ENCODE data around the gene NOL11. TPM values are rescaled to one million over a fixed set of nuclear protein-coding genes. Genes with fewer than 3 reads are reported as not detected.
"Not testable (repeated sequence)": the region's sequence is repeated elsewhere in the genome, so short reads cannot be mapped to it uniquely, and the experiment has no call there.

NOL11 gene
- total RNA-seq, 8 experiments from 2014 or later: 29.4 to 59.8 (median 37.7) TPM

DNA sequence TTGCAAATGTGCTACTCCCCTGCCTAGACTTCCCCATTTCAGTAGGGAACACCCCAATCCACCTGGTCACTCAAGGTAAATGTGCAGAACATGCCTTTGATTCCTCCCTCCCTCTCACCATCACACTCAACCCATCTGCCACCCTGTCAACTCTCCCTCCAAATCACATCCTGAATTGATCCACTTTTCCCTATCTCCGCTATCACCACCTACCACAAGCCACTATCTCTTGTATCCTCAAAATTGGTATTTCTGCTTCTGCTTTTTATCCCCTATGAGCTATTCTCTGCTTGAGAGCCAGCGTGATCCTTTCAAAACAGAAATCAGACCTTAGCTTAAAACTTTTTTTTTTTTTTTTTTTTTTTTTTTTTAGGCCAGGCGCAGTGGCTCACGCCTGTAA lies 5.4 kb upstream of the NOL11 start:
- in situ Hi-C loops (cut with MboI; ENCODE audit: low pct_unique_long_range_greater_than_20kb in 2 of 9, low sequenced_read_pairs in 9 of 9, unreplicated experiment in 9 of 9): loop anchor here in 1 of 9 experiments (10.0 kb wide), 1 partner anchor 338 kb away; the partner anchor contains the start of gene PITPNC1
- H3K4me1 ChIP-seq (replicated peaks in 1 of 2): peaks cover 11% of the 10 kb centered on the region in 2 donors
- H3K27ac ChIP-seq: no peak overlapping the region
- ATAC-seq (replicated peaks in 6 of 8): no peak
- H3K4me3 ChIP-seq: no peak overlapping the region
- WGBS, 10 experiments: 66 to 100% (median 96%) methylated on average over 1 to 4 of the region's 4 CpGs; no CpG with 5 or more reads in 1 of the 10 experiments

DNA sequence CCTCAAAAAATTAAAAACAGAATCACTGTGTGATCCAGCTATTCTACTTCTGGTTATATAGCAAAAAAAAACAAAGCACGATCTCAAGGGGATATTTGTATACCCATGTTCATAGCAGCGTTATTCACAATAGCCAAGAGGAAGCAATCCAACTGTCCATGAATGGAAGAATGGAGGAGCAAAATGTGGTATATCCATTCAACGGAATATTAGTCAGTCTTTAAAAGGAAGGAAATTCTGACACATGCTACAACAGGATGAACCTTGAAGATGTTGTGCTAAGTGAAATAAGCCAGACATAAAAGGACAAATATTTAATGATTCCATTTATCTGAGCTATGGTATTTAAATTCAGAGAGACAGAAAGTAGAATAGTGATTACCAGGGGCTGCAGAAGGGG lies 4.6 kb upstream of the NOL11 start:
- no peak overlapping the region for H3K4me3 ChIP-seq
- peaks cover 11% of the 10 kb centered on the region in 2 donors for H3K4me1 ChIP-seq (replicated peaks in 1 of 2)
- in situ Hi-C loops (cut with MboI; ENCODE audit: low pct_unique_long_range_greater_than_20kb in 2 of 9, low sequenced_read_pairs in 9 of 9, unreplicated experiment in 9 of 9): loop anchor here in 1 of 9 experiments (10.0 kb wide), 1 partner anchor 338 kb away; the partner anchor contains the start of gene PITPNC1
- no peak for ATAC-seq (replicated peaks in 6 of 8)
- 62 to 100% (median 97%) methylated on average over 1 to 3 of the region's 3 CpGs for WGBS, 10 experiments
- H3K27ac ChIP-seq: no peak overlapping the region

DNA sequence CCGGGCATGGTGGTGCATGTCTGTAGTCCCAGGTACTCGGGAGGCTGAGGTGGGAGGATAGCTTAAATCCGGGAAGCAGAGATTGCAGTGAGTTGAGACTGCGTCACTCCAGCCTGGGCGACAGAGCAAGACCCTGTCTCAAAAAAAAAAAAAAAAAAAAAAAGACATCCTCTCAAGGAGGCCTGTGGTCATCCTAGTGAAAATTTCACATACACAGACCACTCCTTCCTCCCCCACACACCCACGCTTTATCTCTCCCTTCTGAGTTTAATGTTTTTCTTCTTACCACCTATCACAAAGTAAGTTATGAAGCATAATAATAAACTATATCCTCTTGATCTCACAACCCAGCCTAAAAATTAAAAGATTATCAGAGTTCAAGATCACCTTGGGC lies 1.3 kb upstream of the NOL11 start:
- H3K27ac ChIP-seq: no peak overlapping the region
- no peak overlapping the region for H3K4me3 ChIP-seq
- in situ Hi-C loops (cut with MboI; ENCODE audit: low pct_unique_long_range_greater_than_20kb in 2 of 9, low sequenced_read_pairs in 9 of 9, unreplicated experiment in 9 of 9): loop anchor here in 1 of 9 experiments (10.0 kb wide), 1 partner anchor 342 kb away; the partner anchor contains the start of gene PITPNC1
- no peak for ATAC-seq (replicated peaks in 6 of 8)
- 87 to 100% (median 95%) methylated on average over 1 to 4 of the region's 6 CpGs; no CpG with 5 or more reads in 3 of the 10 experiments for WGBS, 10 experiments
- peaks cover 17 to 20% of the 10 kb centered on the region in 2 donors for H3K4me1 ChIP-seq (replicated peaks in 1 of 2)

DNA sequence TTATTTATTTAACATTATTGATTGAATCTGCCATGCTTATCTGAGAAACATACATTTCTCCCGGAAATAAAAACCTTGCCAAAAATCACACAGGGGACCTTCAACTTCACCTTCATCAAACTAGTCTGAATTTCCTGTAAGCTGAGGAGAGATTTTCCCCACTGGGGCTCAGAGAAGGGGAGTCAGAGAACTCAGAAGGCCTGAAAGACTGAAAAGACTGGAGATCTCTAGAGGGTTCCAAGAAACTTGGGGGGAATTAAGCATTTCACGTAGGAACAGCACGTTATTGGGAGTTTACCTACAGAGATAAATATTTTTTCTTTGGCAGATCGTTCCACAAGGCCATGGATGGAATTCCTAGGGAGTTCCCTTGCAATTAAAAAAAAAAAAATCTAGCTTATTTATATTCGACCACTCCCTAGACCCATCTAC lies 528 bp upstream of the NOL11 start:
- 0 to 13% (median 4%) methylated on average over 1 to 5 of the region's 5 CpGs; no CpG with 5 or more reads in 2 of the 10 experiments for WGBS, 10 experiments
- Histone ChIP-seq H3K27ac (peak overlapping the region; percentile 43 to 71), H3K4me1 (replicated peaks in 1 of 2) (peaks cover 17 to 20% of the 10 kb centered on the region in 2 donors), H3K4me3 (peak overlapping the region; percentile 66 to 99 (median 76))
- in situ Hi-C loops (cut with MboI; ENCODE audit: low pct_unique_long_range_greater_than_20kb in 2 of 9, low sequenced_read_pairs in 9 of 9, unreplicated experiment in 9 of 9): loop anchor here in 1 of 9 experiments (10.0 kb wide), 1 partner anchor 342 kb away; the partner anchor contains the start of gene PITPNC1
- ATAC-seq (replicated peaks in 6 of 8): peak in 4 of 8 experiments; percentile 0 to 1 (median 0)

DNA sequence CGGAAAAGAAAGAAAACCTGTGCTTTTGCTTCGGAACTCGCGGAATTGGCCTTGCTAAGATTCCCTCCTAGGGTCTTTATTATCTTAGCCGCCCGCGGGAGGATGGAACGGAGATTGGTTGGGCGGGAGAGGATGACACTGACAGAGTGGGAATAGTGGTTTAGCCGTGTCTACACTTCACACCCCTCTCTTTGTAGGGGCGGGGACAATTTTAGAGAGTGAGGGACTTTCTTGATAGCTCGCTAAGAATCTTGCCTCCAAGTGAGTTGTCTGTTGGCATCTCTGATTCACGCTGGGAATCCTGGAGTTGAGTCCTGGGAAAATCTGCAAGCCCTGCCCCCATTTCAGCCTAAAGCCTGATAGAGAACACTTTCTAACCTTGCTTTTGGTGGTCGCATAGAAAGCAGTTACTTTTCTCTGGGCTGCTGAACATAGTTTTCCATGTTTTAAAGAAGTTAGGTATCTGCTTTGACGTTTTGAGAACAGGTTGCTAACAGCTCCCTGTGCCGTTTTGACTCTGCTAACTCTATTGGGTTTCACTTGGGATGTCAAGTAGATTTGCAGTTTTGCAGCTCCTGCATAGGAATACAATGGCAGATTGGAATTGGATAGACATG lies 697 bp downstream of the NOL11 start:
- in situ Hi-C loops (cut with MboI; ENCODE audit: low pct_unique_long_range_greater_than_20kb in 2 of 9, low sequenced_read_pairs in 9 of 9, unreplicated experiment in 9 of 9): loop anchor here in 1 of 9 experiments (10.0 kb wide), 1 partner anchor 344 kb away; the partner anchor contains the start of gene PITPNC1
- Histone ChIP-seq H3K4me1 (replicated peaks in 1 of 2) (peaks cover 17 to 20% of the 10 kb centered on the region in 2 donors), H3K27ac (peak overlapping the region; percentile 88 to 94), H3K4me3 (peak overlapping the region; percentile 66 to 99 (median 76))
- ATAC-seq (replicated peaks in 6 of 8): peak in 6 of 8 experiments; percentile 0 to 22 (median 4)
- WGBS, 10 experiments: 0 to 19% (median 0%) methylated on average over 1 to 11 of the region's 16 CpGs; no CpG with 5 or more reads in 2 of the 10 experiments

DNA sequence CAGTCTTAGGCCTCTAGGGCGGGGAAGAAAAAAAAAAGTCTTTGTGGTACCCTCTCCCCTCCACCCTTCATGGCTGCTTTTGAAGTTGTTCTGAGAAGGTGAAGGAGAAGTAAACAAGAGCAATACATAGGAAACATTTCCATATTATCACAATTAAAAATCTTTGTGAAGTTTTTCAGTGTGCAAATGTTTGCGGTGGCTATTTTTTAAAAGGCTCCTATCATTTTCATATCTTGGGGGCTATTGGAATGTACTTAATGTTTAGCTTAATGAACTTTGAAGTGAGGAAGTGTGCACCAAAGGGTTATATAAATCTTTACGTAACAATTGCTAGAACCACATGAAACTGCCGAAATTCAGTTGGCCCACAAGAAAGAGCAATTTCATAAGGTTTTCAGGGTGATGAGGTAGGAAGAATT lies 7.6 kb downstream of the NOL11 start:
- H3K4me3 ChIP-seq: no peak overlapping the region
- no peak overlapping the region for H3K27ac ChIP-seq
- no peaks in the 10 kb centered on the region for H3K4me1 ChIP-seq (replicated peaks in 1 of 2)
- in situ Hi-C loops (cut with MboI; ENCODE audit: low pct_unique_long_range_greater_than_20kb in 2 of 9, low sequenced_read_pairs in 9 of 9, unreplicated experiment in 9 of 9): loop anchor here in 1 of 9 experiments (10.0 kb wide), 1 partner anchor 59 kb away; no protein-coding TSS in a partner anchor
- ATAC-seq (replicated peaks in 6 of 8): no peak
- 80 to 100% (median 95%) methylated on average over 2 to 4 of the region's 4 CpGs; no CpG with 5 or more reads in 1 of the 10 experiments for WGBS, 10 experiments

DNA sequence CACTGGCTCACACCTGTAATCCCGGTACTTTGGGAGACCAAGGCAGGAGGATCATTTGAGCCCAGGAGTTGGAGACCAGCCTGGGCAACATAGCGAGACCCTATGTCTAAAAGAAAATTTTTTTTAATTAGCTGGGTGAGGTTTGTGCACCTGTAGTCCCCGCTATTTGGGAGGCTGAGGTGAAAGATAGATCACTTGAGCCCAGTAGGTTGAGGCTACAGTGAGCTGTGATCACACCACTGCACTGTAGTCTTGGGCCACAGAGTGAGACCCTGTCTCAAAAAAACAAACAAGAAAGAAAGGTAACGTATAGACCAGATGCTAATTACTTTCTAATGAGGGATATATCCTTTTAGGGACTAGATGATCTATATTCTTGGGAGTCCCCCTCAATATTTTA lies 8.1 kb downstream of the NOL11 start:
- no peak for ATAC-seq (replicated peaks in 6 of 8)
- Histone ChIP-seq H3K27ac (no peak overlapping the region), H3K4me1 (replicated peaks in 1 of 2) (no peaks in the 10 kb centered on the region), H3K4me3 (no peak overlapping the region)
- 92 to 100% (median 100%) methylated on average over 1 to 4 of the region's 4 CpGs; no CpG with 5 or more reads in 1 of the 10 experiments for WGBS, 10 experiments
- in situ Hi-C loops (cut with MboI; ENCODE audit: low pct_unique_long_range_greater_than_20kb in 2 of 9, low sequenced_read_pairs in 9 of 9, unreplicated experiment in 9 of 9): loop anchor here in 1 of 9 experiments (10.0 kb wide), 1 partner anchor 59 kb away; no protein-coding TSS in a partner anchor

DNA sequence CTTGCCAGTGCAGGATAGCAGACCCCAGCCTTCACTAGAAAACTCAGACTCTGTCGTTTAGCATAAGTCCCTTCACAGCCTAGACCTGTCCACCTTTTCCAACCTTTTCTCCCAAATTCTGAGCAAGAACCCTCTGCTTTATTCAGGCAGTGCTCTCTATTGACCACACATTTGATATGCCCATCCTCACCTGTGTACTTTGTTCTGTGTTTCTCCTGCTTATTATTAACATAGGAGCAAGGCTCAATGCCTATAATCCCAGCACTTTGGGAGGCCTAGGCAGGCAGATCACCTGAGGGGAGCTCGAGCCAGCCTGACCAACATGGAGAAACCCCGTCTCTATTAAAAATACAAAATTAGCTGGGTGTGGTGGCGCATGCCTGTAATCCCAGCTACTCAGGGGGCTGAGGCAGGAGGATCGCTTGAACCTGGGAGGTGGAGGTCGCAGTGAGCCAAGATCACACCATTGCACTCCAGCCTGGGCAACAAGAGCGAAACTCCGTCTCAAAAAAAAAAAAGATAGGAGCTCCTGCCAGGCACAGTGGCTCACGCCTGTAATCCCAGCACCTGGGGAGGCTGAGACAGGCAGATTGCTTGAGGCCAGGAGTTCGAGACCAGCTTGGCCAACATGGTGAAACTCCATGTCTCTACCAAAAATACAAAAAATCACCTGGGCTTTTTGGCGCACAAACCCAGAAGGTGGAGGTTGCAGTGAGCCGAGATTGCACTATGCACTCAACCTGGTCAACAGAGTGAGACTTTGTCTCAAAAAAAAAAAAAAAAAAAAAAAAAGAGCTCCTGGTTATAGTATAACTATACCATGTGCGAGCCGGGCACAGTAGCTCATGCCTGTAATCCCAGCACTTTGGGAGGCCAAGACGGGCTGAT lies 9.7 kb downstream of the NOL11 start:
- in situ Hi-C loops (cut with MboI; ENCODE audit: low pct_unique_long_range_greater_than_20kb in 2 of 9, low sequenced_read_pairs in 9 of 9, unreplicated experiment in 9 of 9): loop anchor here in 1 of 9 experiments (10.0 kb wide), 1 partner anchor 57 kb away; no protein-coding TSS in a partner anchor
- not testable (repeated sequence) for ATAC-seq (replicated peaks in 6 of 8); H3K4me3 ChIP-seq; H3K4me1 ChIP-seq (replicated peaks in 1 of 2); H3K27ac ChIP-seq
- 80 to 100% (median 93%) methylated on average over 1 to 6 of the region's 15 CpGs; no CpG with 5 or more reads in 2 of the 10 experiments for WGBS, 10 experiments

DNA sequence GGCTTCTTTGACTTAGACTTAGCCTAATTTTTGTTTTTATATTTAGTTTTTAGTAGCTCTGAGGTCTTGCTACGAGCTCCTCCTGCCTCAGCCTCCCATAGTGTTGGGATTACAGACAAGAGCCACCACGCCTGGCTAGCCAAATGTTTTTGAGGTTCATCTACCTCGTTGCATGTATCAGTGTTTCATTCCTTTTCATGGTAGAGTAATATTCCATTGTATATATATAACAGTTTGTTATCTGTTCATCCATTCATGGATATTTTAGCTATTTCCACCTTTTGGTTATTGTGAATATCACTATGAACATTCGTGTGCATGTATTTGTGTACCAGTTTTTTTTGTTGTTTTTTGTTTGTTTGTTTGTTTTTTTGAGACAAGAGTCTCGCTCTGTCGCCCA lies 12.2 kb downstream of the NOL11 start:
- in situ Hi-C loops (cut with MboI; ENCODE audit: low pct_unique_long_range_greater_than_20kb in 2 of 9, low sequenced_read_pairs in 9 of 9, unreplicated experiment in 9 of 9): loop anchor here in 1 of 9 experiments (10.0 kb wide), 1 partner anchor 55 kb away; no protein-coding TSS in a partner anchor
- Histone ChIP-seq H3K4me1 (replicated peaks in 1 of 2) (peaks cover 4 to 8% of the 10 kb centered on the region in 2 donors), H3K4me3 (no peak overlapping the region), H3K27ac (no peak overlapping the region)
- WGBS, 10 experiments: 96 to 100% (median 100%) methylated on average over 2 to 6 of the region's 6 CpGs
- ATAC-seq (replicated peaks in 6 of 8): no peak

DNA sequence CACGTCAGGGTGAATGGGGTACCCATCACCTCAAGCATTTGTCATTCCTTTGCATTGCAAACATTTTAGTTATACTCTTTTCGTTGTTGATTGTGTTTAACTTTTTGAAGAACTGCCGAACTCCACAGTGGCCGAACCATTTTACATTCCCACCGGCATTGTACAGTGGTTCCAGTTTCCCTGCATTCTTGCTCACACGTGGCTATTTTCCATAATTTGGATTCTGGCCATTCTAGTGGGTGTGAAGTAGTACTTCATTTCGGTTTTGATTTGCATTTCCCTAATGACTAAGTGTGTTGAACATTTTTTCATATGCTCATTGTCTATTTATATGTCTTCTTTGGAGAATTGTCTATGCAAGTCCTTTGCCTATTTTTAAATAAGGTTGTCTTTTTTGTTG lies 13.0 kb downstream of the NOL11 start:
- Histone ChIP-seq H3K4me1 (replicated peaks in 1 of 2) (peaks cover 4 to 8% of the 10 kb centered on the region in 2 donors), H3K27ac (no peak overlapping the region), H3K4me3 (no peak overlapping the region)
- in situ Hi-C loops (cut with MboI; ENCODE audit: low pct_unique_long_range_greater_than_20kb in 2 of 9, low sequenced_read_pairs in 9 of 9, unreplicated experiment in 9 of 9): no loop called here
- ATAC-seq (replicated peaks in 6 of 8): peak in 3 of 8 experiments; percentile 73 to 81 (median 77)
- 0 to 91% (median 71%) methylated on average over 2 to 7 of the region's 7 CpGs; no CpG with 5 or more reads in 1 of the 10 experiments for WGBS, 10 experiments

DNA sequence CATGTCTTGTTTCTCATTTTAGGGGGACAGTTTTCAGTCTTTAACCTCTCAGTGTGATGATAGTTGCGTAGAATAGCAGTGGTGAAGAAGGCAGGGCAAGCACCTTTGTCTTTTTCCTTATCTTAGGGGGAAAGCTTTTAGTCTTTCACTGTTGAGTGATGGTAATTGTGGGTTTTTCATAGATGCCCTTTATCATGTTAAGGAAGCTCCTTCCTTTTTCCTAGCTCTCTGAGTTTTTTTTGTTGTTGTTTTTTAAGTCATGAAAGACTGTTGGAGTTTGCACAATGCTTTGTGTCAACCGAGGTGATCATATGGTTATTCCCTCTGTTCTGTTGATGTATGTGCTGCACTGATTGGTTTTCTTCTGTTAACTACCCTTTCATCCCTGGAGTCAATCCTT lies 15.7 kb downstream of the NOL11 start:
- peak in 3 of 8 experiments; percentile 72 to 82 (median 80) for ATAC-seq (replicated peaks in 6 of 8)
- peaks cover 4 to 8% of the 10 kb centered on the region in 2 donors for H3K4me1 ChIP-seq (replicated peaks in 1 of 2)
- H3K4me3 ChIP-seq: no peak overlapping the region
- H3K27ac ChIP-seq: no peak overlapping the region
- WGBS, 10 experiments: 0 to 75% (median 32%) methylated on average over 1 to 2 of the region's 2 CpGs; no CpG with 5 or more reads in 2 of the 10 experiments
- in situ Hi-C loops (cut with MboI; ENCODE audit: low pct_unique_long_range_greater_than_20kb in 2 of 9, low sequenced_read_pairs in 9 of 9, unreplicated experiment in 9 of 9): no loop called here

DNA sequence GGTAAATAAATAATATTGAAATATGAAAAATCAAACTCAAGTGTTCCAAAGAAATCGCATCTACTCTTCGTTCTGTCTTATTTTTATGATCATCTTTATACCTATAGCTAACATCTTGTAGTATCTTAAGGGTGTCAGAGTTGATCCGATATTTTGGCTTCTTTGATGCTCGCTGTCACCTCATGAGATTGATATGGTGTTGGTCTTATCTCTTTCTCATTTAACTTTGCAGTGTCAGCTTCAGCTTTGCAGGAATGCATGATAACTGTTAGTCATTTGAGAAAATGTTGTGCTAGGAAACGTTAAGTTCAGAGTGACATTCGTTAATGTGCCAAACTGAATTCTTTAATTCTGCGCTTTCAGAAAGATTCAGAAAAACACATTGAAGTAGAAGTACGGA lies 19.4 kb downstream of the NOL11 start:
- H3K4me3 ChIP-seq: no peak overlapping the region
- ATAC-seq (replicated peaks in 6 of 8): no peak
- H3K27ac ChIP-seq: no peak overlapping the region
- in situ Hi-C loops (cut with MboI; ENCODE audit: low pct_unique_long_range_greater_than_20kb in 2 of 9, low sequenced_read_pairs in 9 of 9, unreplicated experiment in 9 of 9): no loop called here
- 79 to 98% (median 89%) methylated on average over 3 to 8 of the region's 8 CpGs; no CpG with 5 or more reads in 1 of the 10 experiments for WGBS, 10 experiments
- H3K4me1 ChIP-seq (replicated peaks in 1 of 2): peaks cover 4 to 8% of the 10 kb centered on the region in 2 donors
